HG03571 (cell line): Measurements from ENCODE around the gene AP2B1.
A peak's percentile ranks its signal among the peaks of the same experiment; 100 is the strongest.
"Not testable (repeated sequence)": the region's sequence is repeated elsewhere in the genome, so short reads cannot be mapped to it uniquely, and the experiment has no call there.

ENCODE experiments used
- ATAC-seq: cut with Tn5 transposase; IDR thresholded peaks from one replicate; pipeline ENCODE4 v1.9.1; 2021; ENCODE audit not compliant: unreplicated experiment

The AP2B1 gene

DNA sequence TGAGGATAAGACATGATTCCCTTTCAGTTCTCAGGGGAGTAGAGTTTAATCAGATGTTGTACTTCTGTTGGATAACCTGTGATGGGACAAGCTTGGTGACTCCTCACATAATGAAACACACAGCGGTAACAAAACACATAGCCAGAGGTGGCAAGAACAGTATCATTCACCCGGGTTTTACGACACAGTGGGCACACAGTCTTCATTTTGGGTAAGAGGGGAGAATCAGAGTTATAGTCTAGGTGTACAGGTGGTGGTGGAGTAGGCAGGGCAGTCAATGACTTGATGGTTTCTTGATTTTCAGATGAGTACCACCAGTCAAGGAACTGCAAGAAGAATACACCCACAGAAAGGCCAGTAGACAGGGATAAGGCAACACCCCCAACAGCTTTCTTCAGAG lies 11.4 kb upstream of the AP2B1 start:
- no peak for ATAC-seq

DNA sequence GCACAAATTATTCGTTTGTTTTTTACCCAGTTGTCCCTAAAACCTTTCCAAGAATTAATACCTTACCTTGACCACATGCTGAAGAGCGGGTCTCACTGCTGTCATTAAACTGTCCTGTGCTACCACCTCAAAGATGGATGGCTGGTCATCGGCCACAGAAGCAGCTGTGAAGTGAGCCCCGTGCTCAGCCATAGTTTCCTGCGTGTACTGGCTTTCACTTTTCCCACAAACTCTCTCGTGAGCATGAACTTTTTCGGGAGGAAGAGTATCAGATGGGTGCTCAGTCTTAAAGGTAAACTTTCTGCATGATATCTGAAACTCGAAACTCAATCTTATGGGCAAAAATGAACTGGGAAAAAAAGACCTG lies 9.3 kb upstream of the AP2B1 start:
- ATAC-seq = no peak

DNA sequence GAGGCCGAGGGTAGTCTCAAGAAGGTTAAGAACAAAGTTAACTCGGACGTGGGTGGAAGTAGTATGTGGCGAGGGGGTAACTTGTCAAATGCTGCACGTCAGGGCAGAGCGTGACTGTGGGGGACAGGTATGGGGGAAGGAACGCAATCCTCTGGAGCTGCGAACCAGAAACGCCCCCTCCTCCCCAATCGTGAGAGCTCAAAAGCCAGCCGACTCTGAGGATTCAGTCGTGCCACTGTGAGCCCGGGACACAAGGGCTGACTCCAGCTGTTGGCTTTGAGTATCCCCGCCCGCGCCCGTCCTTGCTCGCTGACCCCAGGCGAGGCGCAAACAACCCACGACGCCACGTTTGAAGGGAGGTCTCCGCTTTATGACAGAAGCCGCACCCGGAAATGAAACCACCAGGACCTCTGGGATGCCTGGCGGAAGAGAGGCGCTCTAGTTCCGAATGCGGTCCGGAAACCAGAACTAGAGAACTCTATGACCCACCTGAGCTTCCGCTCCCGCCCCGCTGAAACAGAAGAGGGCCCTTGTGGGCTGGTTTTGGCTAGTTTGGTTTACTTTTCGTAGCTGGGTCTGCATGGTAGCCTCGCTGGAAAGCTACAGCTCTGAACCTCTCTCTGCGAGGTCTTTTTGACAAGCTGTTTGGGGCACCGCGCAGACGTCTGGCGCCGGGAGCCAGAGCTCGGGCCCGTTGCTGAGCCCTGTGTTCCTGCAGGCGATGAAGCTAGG lies 8.8 kb upstream of the AP2B1 start, which contains the start of gene PEX12:
Gene PEX12 (minus strand): TSS at position 375 of the 732 bp plus-strand sequence. CDS start 550 bp downstream, outside the sequence.
- ATAC-seq = peak; percentile 84

DNA sequence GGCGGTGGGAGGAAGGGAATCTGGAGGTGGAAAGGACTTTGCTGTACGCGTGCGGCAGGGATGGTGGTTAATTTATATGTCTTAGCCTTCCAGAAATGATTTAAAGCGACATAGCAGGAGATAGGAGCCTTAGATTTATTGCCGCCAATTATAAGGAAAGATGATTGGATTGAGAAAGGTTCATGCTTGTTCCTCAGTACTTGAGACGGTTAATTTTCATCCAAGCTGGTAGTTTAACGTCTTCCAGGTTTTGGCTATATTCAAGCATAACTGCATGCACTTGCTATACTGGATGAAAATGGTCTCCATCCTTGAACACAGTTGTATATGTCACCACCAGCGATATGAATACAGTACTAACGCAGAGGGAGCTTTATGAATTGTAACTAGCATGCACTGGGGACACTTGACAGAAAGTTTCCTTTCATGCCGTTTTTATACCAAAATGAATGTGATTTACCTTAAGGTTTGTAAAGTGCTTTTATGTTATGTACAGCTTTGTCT lies 8.1 kb upstream of the AP2B1 start:
- ATAC-seq = no peak

DNA sequence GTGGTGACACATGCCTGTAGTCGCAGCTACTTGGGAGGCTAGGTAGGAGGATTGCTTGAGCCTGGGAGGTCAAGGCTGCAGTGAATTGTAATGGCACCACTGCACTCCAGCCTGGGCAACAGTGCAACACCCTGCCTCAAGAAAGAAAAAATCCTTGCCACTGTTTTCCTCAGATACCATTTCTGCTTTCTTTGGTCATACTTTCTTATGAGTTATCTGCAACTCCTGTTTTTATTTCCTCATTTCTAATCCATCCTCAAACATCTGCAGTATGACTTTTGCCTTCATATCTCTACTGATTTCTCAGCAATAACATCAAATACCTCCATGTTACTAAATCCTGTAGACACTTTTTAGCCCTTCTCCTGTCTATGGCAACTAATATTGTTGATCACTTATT lies 3.1 kb upstream of the AP2B1 start:
- no peak for ATAC-seq

DNA sequence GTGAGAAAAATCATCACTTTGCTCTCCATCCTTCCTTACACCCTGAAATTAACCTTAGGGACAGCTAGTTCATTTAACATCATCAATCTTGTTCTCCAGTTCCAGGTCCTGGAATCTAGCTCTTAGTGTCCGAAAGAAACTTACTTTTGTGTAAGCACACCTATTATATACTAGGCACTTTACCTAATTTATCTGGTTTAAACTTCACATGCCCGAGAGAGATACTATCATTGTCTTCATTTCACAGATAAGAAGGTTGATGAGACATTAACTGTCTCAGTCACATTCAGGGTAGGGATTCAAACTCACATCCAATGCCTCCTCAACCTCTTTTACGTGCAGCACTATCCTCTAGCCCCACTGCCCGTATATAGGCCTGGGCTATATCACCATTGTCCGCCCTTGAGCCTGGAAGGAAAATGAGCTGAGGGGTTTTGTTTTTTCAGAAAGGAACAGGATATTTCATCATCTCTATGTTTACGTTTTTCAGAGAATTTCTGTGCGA lies 501 bp upstream of the AP2B1 start:
- peak; percentile 3 for ATAC-seq

DNA sequence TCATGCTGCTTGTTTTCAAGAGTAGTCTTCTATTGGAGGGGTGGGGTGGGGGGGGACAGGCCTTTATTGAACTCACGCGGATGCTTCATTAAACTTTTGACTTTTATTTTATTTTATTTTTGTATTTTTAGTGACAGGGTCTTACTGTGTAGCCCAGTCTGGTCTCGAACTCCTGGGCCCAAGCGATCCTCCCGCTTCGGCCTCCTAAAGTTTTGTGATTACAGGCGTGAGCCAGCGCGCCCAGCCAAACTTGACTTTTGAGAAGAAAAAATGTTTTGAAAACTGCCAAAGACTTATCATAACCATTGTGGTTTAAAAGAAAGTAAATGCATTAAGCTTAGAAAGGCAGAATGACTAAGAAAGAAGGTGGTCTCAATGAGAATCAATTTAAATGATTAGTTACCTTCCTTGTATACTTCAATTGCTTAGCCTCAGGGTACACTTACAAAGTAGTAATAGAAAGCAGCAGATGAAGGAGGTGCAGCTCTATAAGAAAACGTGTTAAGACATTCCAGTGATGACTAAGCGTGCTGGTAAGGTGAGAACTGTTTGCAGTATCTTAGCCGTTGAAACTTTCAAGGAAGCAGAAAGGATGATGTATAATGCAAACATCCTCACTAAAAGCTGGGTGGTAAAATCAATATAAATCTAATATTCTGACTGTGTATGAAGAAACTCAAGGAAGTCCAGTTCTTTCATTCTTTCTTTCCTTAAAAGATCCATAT lies 1.2 kb downstream of the AP2B1 start:
- ATAC-seq = no peak

DNA sequence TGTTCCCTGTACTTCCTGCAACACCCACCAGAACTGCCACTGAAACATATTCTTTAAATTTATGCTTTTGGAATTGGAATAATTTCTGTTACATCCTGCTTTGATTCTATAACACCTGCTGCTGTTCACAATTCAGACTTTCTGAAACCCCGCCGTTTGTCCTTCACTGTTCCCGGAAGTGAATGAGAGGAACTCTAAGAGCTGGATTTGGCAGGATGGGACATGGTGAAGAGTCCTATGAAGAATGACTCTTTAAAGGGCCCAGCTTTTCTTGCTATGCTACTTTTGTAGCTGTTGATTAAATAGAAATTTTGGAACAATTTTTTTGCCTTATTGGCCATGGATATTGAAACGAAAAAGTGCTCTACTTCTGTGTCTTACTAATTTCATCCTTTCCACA lies 8.9 kb downstream of the AP2B1 start:
- ATAC-seq = no peak

DNA sequence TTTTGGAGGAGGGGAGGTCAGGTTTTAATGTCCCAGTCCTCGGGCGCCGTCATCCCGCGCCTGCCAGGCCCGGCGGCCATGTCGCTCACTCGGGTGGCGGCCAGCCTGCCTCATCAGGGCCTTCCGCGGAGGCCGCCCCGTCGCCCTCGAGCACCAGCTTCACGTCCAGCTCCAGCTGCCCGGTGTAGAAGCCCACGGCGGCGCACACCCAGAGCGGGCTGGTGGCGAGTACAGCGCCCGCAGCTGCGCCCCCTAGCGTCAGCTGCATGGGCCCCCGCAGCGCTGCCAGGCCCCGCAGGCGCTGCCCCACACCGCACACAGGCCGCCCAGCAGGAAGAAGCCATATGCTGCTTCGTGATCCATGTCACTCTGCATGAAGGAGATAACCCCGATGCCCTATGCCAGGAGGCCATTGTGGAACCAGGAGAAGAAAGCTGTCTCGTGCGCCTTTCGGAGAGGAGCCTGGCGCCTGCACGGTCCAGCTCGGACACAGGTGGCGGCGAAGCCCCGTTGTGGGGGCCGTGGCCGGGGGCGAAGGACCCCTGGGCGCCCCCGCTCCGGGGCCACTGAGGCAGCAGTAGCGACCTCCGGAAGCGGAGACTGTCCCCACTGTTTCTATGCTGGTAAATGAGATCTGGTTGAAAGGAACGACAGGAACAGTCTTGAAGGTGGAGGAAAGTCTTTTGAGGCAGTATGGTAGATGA lies 9.6 kb downstream of the AP2B1 start:
- ATAC-seq = no peak

DNA sequence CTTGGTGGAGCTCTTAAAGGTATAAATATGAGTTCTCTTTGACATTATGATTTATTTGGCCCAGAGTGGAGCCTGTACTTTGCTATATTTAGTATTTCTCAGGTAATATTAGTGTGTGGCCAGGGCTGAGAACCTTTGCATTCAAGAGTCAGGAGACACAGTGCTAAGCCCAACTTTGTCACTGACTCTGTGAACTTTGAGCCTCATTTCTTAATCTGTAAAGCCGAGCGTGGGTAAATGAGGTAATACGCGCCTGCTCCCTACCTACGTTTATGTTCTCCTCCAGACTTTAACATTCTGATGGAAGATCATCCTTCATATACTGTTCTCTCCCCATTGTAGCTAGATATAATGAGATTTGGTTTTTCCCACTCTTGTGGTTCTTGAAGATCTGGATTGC lies 10.5 kb downstream of the AP2B1 start:
- ATAC-seq = no peak

DNA sequence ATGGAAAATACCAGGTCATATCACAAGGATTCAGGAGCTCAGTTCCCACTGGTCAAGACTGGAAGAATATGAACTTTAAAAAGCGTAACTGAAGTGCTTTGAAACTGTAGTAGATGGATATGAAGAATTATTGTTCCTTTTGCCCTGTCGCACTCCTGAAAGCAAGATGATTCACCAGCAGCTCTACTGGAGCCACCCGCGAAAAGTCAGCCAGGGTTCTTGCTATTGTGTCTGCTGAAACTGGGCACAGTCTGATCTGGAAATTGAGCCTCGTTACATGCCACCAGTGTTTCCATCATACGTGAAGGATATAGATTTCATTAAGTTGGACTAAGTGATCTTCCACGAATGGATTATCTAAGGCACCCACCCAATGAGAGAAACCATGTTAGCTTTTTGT lies 16.6 kb downstream of the AP2B1 start:
- no peak for ATAC-seq

DNA sequence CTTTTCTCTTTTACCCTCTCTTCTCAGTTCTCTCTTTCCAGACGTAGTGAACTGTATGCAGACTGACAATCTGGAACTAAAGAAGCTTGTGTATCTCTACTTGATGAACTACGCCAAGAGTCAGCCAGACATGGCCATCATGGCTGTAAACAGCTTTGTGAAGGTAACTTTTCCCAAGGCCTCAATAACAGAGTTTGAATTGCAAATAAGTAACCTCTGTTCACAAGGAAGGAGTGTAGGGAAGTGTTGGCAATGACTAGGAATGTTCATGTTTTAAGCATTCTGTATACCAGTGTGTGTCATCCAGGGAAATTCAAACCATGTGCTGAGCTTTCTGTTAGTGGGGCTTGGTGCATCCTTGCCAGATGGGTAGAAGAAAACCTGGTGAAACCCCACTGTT lies 18.6 kb downstream of the AP2B1 start:
- no peak for ATAC-seq

DNA sequence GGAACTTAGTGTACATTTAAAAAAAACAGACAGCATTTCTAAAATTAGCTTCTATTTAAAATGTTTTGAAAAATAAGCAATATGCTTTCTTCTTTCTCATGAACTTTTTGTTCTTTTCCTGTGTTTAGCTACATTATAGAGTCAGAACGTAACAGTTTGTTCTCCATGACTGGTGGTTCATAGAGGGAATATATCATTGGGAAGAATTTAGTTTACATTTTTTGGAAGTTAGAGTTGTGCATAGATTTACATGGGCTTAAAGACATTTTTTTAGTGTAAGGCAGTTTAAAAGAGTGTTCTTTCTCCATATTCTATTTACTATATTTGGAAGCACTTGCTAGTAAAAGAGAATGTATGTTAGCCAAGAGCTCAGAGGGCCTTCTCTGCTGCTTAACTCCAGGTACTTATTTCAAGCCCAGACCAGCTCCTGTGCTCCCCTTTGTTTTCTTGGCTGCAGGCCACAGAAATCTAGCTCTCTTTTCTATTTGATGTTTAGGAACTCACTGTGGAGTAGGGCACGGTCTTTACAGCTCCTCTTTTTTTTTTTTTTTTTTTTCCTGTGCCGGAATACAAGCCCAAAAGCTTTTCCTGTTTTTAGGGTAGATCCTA lies 20.2 kb downstream of the AP2B1 start:
- ATAC-seq = no peak

DNA sequence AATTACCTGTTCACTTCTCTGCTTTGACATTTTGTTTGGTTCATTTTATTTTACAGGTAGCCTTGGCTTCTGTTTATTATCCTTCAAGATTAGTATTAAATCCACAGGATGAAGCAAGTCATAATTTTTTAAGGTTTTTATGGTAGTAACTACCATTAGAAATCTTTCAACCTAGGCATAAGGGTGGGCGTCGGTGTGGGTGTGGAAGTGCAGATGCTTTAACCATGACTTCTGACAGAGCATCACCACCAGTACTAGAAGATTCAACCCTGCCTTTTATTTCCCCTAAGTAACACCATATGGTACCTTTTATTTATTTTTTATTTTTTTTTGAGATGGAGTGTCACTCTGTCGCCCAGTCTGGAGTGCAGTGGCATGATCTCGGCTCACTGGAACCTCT lies 22.7 kb downstream of the AP2B1 start:
- ATAC-seq = no peak

DNA sequence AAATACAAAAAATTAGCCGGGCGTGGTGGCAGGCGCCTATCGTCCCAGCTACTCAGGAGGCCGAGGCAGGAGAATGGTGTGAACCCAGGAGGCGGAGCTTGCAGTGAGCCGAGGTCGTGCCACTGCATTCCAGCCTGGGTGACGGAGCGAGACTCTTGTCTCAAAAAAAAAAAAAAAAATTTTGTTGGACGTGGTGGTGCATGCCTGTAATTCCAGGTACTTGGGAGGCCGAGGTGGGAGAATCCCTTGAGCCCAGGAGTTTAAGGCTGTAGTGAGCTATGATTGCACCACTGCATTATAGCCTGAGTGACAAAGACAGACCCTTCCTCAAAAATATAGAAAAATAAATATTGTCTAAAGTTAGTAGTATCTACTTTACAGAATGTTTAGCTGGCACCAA lies 23.6 kb downstream of the AP2B1 start:
- ATAC-seq = not testable (repeated sequence)

DNA sequence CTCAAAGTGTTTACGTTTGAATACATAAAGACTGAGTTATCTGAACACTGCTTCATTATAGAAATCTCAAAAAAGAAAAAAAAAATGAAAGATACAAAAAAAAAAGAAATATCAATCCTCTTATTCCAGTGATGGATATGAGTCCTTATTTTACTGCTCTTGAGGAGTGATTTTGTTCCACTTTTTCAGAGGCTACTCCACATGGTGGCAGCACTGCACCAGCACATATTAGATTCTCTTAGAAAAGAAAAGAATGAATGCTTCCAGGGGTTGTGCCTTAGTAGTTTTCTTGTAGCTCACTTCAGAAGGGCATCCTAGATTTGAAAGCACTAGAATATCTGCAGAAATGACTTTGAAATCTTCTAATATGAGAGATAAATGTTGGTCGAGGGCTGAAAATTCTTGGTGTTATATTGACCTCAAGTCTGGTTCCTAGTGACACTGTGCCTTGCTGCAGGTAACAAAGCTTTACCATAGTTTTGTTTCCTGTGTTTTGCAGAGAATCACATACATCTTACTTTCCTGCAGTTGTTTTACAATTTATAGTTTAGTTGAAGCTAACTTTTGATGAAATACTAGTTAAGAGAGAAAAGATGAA lies 25.9 kb downstream of the AP2B1 start:
- no peak for ATAC-seq

DNA sequence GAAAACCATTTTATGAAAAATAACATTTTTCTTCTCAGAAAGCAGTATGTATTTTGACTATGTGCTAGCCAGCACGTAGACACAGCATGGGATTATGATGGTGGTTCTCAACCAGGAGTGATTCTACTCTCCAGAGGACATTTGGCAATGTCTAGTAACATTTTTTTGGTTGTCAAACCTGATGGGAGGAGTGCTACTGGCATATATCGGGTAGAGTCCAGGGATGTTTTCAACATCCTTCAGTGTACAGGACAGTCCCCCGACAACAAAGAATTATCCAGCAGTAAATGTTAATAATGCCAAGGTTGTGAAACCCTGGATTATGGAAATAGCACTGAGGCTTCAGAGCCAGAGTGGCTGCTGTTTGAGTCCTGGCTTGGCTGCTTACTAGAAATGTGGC lies 27.7 kb downstream of the AP2B1 start:
- ATAC-seq = no peak

DNA sequence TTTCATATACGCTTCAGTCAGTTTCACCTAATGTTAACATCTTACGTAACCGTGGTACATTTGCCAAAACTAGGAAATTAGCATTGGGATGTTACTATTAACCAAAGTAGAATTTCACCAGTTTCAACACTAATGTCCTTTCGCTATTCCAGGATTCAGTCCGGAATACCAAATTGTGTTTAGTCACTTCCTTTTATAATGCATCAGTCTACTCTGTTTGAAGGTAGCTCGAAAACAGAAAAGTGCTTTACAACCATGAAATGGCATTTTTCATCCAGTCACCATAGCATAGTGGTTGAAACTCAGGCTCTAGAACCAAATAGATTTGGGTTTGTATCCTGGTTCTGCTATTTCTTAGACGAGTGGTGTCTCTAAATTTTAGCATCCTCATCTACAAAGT lies 29.4 kb downstream of the AP2B1 start:
- no peak for ATAC-seq

DNA sequence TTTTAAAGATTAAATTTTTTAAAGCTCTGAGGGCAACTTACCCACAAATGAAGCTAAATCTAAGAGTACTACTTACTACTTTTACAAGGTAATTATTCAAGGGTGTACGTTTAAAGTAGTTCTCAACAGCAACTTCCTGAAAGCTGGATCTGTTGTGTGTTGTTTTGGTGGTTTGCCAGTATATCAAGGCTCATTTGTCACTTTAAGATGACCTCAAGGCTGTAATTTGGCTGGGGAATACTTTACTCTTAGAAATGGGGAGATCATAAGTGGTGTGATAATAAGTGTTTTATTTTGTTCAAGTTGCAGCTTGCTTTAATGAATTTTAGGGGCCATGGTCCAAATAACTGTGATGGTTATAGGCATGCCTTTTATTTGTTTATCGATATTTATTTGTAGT lies 30.4 kb downstream of the AP2B1 start:
- ATAC-seq = no peak

DNA sequence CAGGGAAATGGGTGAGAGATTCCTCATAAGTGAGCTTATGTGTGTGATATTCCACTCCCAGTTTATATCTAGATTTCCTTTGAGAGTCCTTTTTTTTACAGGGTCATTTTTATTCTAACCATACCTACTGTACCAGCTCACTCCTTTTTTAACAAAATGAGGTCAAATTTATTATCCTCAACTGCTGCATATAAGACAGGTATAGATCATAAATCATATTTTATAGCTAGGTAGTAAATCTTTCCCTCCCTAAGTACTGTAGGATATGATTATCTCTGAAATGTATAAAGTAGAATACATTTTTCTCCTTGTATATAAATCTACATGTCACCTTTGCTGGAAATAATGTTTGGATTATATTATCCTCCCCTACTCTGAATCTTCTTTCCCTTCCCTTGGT lies 31.5 kb downstream of the AP2B1 start:
- no peak for ATAC-seq

DNA sequence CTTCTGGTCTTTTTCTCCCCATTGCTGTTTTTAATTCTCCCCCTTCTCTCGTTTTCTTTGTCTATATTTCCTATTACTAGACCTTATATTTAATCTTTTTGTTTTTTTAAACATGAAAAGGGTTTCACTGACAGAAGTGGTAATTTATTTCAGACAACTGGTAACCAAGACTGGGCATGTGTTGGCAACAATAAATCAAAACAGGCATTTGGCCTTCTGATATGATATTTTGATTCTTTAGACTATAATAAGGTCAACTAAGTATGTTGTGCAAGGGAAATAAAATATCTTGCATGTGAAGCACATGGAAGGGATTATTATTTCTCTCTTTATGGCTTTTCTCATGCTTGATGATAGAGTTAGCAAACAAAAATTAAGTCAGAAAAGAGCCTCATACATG lies 34.6 kb downstream of the AP2B1 start:
- ATAC-seq = no peak
